ENCODE measurements around the gene ZMIZ1.

The ZMIZ1 gene

DNA sequence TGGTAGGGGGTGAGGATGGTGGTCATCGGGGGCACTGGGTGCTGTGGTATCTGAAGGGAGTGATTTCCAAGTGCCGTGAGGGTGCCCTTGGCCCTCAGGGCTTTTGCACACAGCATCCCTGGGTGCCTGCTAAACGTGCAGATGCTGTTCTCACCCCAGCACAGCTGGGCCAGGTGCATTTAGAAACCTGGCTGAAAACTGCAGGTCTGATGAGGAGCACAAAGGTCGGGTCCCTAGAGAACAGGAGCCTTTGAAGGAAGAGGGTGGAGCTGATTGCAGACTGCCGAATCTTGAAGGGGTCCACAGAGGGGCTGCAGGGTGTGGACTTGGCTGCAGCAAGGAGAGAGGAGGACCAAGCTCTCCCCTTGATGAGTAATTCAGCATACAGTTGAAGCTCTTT is 32.0 kb downstream of the ZMIZ1 start:
- no peak for DNase-seq (ENCODE audit: low spot score)

DNA sequence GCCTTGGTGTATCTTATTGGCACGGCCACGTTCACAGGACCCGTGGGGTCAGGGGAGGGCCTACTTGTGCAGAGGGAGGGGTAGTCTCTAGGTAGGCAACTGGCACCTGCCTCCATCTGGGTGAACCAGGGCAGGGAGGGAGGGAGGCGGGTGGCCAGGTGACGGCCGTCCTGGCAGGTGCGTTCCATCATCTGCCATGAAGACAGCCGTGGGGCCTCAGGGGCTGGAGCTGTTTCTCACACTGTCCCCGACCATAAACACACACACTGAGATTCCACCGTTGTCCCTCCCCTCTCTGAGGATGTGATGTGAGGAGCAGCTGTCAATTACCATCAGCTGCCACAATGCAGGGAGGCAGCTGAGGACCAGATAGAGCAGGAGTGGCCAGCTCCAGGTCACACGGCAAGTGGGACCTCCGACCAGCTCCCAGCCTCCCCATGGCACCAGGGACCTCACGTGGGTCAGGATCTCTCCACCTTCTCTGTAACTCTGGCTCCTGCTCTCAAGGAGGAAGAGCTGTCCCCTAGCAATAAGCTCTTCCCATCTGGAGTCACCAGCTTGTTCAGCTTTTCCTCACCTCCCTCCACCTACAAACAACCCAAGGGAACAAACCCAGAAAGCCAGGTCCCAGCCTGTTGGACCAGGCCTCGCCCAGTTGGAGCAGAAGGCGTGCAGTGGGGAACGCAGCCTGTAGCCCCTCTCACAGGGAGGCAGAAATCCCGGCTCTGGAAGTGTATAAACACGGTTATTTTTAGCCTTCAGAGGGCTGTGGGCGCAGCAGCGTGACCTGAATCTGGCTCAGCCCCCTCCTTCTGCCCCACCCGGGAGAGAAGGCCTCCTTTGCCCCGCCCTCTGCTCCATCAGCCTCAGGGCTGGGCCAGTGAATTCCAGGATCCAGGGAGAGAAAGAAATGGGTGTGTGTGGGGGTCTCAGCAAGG is 33.1 kb downstream of the ZMIZ1 start:
- peak; percentile 82 for DNase-seq (ENCODE audit: low spot score)

DNA sequence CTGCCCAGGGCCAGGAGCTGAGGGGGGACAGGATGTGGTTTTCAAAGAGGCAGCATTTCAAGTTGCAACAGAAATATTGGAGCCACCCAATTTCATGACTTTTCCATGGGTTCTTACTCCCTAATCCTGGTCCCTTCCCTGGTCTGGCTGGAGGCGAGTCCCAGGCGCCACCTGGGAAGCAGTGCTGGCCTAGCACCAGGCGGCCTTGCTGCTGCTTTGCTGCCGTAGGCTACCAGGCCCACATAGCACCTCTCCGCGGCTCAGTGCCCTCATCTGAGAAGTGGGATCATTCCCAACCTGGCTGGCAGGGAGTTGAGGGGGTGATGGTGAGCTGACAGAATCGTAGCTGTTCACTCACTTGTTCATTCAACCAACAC is 33.7 kb downstream of the ZMIZ1 start:
- DNase-seq (ENCODE audit: low spot score): no peak

DNA sequence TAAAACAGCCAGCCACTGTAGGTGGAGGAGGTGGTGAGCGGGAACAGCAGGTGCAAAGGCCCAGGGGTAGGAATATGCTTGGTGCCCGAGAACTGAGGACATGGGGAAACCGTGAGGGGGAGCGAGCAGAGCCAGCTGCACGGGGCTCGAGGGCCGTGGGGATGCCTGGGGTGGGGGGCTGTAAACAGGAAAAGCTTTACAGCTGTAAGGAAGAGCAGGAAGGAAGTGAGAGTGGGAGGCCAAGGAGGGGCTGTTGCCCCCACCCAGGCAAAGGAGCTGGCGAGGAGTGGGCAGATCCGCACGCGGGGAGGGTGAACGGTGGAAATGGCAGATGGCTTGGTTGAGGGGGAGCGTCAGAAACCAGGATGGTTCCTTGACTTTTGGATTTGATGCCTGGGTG is 34.4 kb downstream of the ZMIZ1 start:
- DNase-seq (ENCODE audit: low spot score): no peak

DNA sequence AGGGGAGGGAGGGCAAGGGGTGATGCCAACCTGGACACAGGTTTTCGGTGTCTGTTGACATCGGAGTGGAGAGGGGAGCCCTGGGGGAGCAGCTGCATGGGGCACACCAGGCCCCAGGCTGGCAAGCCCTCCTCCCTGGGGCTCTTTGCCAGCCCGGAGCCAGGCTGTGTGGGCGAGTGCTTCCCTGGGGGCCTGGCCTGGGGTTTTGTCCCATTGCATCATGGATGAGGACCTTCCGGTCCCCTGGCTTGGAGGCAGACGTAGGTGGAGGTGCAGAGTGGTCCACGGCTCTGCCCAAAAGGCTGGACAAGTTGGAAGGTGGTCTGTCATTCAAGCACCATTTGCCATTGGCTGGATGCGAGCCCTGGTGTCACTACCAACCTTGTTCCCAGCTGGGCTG is 34.8 kb downstream of the ZMIZ1 start:
- peak; percentile 33 for DNase-seq (ENCODE audit: low spot score)

DNA sequence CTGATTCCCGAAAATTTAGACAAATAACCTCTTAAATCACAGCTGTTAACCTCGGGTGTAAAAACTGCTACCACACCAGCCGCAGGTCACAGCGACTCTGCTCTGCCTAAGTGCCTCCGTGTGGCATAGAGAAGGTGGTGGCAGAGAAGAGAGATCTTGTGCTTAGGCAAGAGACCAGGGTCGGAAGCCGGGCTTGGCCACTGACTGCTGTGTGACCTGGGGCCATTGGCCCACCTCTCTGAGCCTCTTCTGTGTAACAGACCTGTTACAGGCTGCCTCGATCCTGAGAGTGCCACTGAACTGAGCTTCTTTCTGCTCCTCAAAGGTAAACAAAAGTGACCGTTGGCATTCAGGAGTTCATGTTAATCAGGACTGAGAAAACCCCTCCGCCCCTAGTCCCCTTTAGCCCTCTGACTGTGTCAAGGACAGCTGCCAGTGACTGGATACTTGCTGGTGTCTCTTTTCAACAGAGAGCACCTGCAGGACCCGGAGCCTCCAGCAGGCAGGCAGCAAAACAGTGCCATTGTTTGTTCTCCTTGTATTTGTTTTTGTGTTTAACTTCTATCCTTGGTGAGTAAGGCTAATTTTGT is 36.5 kb downstream of the ZMIZ1 start:
- DNase-seq (ENCODE audit: low spot score): no peak

DNA sequence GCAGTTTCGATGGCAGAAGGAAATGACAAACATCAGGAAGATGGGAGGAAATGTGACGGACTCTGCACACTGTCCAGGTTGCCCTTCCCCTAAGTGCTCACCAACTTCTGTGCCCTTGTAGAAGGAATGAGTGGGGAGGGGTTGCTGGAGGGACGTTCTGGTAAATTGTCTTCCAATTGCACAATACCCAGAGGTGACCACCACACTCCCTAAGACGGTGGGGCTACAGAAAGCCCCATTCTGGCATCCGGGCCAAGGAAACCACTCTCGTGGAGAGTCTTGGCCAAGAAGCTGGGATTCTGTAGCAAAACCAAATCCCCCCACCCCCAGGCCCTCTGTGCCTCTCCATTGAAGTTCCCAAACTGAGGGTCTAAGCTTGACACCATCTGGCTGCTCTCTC is 37.1 kb downstream of the ZMIZ1 start:
- no peak for DNase-seq (ENCODE audit: low spot score)

DNA sequence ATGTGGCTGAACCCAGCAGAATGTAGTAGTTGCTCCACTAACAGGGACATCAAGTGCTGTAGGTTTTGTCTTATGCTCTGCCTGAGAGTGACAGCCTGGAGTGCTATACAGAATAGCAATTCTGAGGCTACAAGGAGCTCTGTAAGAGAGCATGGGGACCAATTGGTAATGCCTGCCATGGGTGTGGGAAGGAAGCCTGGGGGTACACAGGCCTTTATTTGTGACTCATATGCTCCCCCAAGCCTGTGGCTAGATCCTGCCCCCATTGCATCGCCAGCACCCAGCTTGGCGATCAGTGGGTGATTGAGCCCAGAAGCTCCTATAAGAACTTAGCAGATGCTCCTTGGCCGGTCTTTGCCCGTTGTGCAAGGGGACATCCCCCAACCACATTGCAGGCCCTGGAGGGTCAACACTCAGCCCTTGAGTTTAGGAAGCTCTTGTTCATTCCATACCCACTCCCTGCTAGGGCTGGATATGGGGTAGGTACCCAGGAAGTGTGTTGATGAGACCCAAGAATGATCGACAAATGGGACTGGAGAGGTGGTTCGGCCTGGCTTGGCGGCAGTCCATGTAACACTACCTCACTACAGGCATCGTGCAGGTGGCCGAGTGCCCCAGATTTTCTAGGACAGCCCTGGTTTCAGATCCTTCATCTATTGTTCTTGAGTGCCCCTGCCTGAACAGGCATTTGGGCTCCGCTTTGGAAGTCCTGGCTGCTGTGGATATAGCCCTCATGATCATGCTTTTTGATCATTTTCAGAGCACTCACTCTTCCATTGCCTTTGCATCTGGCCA is 37.7 kb downstream of the ZMIZ1 start:
- no peak for DNase-seq (ENCODE audit: low spot score)

DNA sequence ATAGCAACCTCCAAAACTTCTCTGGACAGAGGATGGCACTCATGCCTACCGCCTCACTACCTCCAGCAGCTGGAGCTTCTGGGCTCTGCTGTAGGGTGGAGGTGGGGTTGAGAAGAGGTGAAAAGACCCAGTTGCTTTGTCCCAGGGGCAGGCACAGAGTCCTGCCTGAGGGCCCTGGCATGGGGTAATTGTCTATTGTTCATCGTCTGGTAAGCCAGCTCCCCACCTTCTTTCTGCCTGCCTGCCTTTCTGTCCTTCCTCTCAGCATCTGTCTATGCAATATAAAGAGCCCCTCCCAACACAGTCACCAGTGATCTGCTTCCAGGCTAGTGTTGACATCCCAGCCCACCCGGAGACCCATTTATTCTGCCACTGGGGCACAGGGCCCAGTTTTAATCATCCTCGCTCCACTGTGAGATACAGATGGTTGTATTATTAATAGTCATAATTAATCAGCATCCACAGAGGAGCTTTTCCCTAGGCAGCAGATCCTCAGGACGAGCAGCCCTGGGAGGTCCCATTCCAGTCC is 39.0 kb downstream of the ZMIZ1 start:
- no peak for DNase-seq (ENCODE audit: low spot score)

DNA sequence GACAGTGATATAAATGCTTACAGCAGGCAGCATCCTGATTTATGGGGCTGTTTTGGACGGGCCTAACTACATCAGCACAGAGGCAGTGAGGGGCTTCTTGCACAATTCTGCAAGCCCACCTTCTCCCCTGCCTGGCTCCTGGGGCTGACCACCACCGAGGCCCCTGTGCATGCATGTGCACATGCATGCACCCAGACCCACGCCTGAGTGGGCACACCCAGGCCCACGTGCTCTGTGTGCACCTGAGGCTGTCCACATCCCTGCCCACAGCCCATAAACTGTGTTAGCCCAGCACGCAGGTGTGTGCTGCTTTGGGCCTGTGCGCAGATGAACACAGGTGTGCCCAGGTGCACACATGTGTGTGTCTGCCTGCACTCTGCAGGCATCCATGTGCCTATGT is 40.0 kb downstream of the ZMIZ1 start:
- DNase-seq (ENCODE audit: low spot score): no peak

DNA sequence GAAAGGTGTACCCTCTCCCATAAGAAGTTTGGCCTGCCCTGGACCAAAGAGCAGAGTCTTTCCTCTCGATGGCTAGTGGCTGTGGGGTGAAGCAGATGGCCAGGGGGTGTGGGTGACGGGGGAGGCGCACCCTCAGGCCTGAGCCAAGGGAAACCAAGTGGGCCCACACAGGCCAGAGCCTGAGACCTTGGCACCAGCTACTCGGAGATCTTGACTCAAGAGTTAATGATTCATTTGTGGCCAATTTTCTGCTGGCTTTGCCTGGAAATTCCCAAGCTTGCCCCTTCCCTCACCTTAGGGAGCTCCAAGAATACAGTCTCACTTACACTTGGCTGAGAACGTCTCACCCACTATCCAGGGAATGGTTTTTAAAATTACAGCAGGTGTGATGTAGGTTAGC is 42.7 kb downstream of the ZMIZ1 start:
- no peak for DNase-seq (ENCODE audit: low spot score)

DNA sequence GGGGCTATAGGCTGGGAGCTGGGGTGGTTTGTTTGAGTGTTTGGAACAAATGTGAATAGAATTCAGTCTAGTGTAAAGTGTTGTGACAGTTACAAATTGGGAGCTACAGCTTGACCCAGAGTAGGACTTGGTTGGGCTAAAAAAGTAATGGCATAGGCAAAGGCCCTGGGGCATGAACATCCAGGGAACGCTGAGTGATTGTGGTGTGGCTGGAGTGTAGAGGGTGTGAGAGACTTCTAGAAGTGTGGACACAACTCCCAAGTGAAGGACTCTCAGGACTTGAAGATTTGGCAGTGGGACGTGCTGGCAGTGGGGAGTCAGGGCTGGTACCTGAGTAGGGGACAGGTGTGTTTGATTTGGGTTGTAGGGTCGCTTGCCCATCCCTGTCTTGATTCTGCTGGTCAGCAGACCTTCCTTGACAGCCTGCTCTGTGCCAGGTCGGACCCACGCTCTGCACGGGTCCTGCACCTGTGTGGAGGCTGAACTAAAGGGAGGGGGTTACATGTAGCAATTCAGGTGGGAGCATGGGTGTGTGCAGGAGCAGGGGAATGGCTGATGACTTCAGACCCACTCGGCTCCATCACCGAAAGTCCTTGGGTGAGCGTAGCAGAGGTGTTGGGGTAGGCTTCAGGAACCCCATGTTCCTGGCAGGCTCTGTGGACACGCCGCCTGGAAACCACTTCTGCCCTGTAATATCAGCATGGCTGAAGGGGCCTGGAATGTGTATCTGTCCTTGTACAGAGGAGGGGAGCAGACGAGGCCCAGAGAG is 43.3 kb downstream of the ZMIZ1 start:
- no peak for DNase-seq (ENCODE audit: low spot score)

DNA sequence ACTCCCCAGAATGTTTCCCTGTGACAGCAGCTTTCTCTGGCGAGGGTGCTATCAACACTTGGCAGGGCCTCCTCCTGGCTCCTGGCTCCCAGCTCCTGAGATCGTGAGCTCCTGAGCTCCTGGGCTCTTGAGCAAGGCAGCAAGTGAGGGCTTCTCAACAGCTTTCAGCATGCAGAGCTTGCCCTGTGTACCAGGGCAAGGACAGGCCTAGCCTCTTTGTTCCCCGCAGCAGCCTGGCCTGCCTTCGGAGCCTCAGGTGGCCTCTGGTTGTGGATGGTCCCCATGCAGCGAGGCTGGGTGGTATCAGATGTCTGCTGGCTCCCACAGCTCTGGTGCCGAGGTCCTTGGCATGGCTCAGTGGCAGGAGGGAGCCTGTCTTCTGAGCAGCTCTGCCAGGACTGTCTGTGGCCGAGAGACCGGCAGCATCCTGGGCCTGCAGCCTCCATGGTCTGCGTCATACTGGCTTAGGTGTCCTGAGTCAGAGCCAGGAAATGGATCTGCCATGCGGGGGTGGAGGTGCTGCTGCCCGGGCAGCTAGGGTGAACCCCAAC is 44.2 kb downstream of the ZMIZ1 start:
- peak; percentile 87 for DNase-seq (ENCODE audit: low spot score)

DNA sequence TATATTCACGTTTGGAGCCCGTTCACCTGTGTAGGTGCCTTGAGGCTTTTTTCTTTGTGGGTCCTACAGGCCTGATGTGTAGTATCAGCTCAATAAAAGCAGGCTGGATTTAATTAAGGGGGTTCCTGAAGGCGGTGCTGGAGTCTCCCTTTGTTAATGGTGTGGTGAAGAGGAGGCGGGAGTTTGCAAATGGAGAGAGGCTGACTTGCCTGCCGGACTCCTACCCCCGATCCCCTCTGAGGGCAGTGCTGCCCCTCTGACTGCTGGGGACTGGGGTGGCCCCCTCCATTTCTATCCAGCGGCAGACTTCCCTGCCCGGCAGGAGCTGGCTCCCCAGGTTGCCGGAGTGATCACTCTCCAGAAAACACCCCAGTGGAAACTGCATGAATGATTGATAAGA is 45.1 kb downstream of the ZMIZ1 start:
- DNase-seq (ENCODE audit: low spot score): peak; percentile 35

DNA sequence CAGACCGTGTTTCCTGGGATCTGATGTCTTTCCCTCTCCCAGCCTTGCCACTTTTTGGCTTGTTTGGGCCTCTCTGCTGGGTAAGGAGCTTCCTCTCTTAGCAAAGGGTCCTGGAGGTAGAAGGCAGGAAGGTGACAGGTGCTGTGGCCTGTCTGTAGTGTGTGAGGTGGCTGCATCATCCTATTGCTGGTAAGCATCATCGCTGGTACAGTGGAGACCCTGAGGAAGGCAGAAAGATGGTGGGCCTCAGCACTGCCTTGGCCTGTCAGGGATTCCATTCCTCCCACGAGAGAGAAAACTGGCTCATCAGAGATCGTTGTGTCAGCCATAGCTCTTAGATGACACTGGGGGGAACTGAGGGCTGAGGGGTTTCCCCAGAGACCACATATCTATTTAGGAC is 46.5 kb downstream of the ZMIZ1 start:
- no peak for DNase-seq (ENCODE audit: low spot score)

DNA sequence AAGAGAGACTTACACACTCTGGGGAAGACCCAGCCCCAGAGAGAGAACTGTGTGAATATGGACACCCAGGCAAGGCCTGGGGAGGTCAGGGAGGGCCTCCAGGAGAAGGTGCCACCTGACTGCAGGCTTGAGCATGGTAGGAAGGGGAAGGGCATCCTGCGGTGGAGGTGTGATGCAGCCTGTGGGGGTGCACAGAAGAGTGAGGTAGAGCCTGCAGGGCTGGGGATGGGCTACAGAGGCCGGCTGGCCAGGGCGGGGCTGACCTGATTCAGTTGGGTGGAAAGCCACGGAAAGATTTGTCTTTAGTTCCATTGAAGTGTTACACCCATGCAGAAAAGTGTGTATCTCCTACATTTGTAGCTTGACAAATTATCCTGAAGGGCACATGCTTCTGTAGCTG is 47.6 kb downstream of the ZMIZ1 start:
- no peak for DNase-seq (ENCODE audit: low spot score)

DNA sequence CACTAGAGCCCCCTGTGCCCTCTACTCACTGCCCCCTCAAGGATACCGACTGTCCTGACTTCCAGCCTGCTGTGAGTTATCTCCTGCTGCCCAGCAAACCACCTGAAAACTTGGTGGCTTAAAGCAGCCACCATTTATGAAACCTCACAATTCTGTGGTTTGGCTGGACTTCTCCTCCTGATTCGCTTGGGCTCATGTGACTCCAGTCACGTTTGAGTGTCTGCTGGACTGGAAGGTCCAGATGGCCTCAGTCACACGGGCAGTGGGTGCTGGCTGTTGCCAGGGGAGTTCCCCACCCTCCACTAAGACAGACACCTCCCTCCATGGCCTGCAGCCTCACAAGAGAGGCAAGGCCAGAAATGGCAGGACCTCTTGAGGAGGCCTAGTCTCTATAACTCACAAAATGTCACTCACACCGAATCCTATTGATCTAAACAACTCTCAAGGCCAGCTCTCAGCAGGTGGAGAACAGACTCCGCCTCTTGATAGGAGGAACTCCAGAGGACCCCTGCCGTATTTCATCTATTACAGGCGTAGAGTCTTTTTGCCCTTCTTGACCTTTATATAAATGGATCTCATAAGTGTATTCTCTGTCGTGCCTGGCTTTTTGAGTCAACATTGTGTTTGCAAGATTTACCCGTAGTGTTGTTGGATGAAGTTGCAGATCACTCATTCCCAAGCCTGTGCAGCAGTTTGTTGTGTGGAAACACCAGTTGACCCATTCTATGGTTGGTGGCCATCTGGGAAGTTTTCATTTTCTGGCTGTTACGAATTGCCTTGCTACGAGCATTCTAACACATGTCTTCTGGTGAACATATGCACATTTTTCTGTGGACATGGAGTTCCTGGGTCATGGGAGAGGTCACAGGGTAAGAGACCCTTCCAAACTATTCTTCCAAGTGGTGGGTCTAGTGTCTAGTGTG is 48.3 kb downstream of the ZMIZ1 start:
- DNase-seq (ENCODE audit: low spot score): peak; percentile 75

DNA sequence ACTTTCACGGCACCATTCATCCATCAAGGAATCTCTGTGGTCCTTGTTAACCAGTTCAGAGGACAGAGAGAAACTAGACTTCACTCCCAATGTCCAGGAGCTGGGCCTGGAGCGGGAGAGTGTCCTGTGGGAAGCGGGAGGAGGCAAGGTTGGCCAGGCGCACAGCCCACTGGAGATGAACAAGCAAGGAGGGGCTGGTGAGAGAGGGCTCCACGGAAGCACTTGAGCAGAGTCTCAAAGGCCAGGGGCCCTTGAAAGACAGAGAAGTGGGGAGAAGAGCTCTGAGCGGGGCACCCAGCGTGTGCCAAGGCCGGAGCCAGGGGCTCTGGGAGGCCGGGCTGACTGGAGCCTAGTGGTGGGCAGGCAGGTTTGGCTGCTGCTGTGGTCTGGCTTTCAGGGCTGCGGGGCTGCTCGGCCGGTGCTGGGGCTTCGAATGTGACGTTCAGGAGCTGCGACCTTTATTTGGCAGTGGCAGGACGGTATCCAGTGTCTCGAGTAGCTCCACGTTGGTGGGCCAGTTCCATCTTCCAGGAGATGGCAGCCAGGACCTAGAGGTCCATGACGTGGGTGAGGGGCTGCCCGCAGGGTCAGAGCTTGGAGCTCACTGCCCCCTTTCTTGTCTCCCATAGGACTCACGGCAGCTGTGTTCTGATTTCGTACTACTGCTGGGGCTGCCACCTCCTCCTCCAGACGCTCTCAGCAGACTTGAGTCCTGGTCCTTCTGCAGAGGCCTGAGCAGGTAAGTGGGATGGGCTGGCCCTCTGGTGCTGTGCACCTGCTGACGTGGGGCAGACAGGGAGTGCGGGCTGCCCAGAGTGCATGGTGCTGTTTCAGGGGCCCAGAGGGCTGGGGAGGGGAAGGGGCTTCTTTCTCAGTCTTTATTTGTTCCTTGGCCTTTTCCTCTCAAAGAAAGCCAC is 49.8 kb downstream of the ZMIZ1 start:
- DNase-seq (ENCODE audit: low spot score): no peak

DNA sequence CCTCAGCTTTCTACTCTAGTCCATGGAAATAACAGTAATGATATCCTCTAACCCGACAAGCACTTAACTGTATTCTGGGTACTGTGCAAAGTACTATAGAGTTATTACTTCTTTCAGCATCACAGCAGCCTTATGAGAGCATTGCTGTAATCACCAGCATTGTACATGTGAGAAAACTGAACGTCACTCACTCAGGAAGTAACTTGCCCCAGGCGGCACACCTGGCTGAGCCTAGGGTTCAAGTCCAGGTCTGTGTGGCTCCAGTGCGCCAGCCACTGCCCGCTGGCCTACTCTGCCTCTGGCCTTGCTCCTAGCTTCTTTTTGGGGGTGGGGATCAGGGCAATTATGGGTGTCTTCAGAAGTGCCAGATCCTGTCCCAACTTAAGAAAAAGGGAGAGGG is 50.5 kb downstream of the ZMIZ1 start:
- no peak for DNase-seq (ENCODE audit: low spot score)
